ENCODE data around the gene ZNF554.
"Not testable (repeated sequence)": the region's sequence is repeated elsewhere in the genome, so short reads cannot be mapped to it uniquely, and the experiment has no call there.

ZNF554 gene

GRCh38 chr19:2806736-2807378 lies 12.8 kb upstream of the ZNF554 start:
- no peak for FAIRE-seq
- DNase-seq (ENCODE audit: insufficient read length, low spot score) = no peak

- DNase-seq (ENCODE audit: insufficient read length, low spot score) (no peak), FAIRE-seq (no peak)
These were observed 12.1 kb upstream of the ZNF554 start for GRCh38 chr19:2807379-2808128.

- FAIRE-seq (no peak), DNase-seq (ENCODE audit: insufficient read length, low spot score) (no peak)
These were observed 11.3 kb upstream of the ZNF554 start for GRCh38 chr19:2808129-2808941.

- DNase-seq (ENCODE audit: insufficient read length, low spot score) (no peak), FAIRE-seq (no peak)
These were observed 10.1 kb upstream of the ZNF554 start for GRCh38 chr19:2809387-2810140.

- no peak for FAIRE-seq
- DNase-seq (ENCODE audit: insufficient read length, low spot score) = no peak
These were observed 9.3 kb upstream of the ZNF554 start for GRCh38 chr19:2810141-2811091.

- no peak for FAIRE-seq
These were observed 8.4 kb upstream of the ZNF554 start for GRCh38 chr19:2811221-2811722.

GRCh38 chr19:2811735-2812413 lies 7.8 kb upstream of the ZNF554 start:
- DNase-seq (ENCODE audit: insufficient read length, low spot score) = no peak
- FAIRE-seq = no peak

More at GRCh38 chr19:2811221-2811722, 8.4 kb upstream of the ZNF554 start:
- no peak for DNase-seq (ENCODE audit: insufficient read length, low spot score)

GRCh38 chr19:2812414-2813234 lies 7.0 kb upstream of the ZNF554 start:
- no peak for DNase-seq (ENCODE audit: insufficient read length, low spot score)
- no peak for FAIRE-seq

- DNase-seq (ENCODE audit: insufficient read length, low spot score) (no peak), FAIRE-seq (no peak)
These were observed 6.2 kb upstream of the ZNF554 start for GRCh38 chr19:2813235-2814160.

- FAIRE-seq (no peak), DNase-seq (ENCODE audit: insufficient read length, low spot score) (no peak)
These were observed 5.2 kb upstream of the ZNF554 start for GRCh38 chr19:2814426-2814825.

- DNase-seq (ENCODE audit: insufficient read length, low spot score) = no peak
- FAIRE-seq = no peak
These were observed 4.5 kb upstream of the ZNF554 start for GRCh38 chr19:2815191-2815614.

- no peak for DNase-seq (ENCODE audit: insufficient read length, low spot score)
- FAIRE-seq = no peak
These were observed 3.7 kb upstream of the ZNF554 start for GRCh38 chr19:2815923-2816322.

GRCh38 chr19:2816641-2817040 lies 3.0 kb upstream of the ZNF554 start:
- FAIRE-seq (no peak), DNase-seq (ENCODE audit: insufficient read length, low spot score) (no peak)

- not testable (repeated sequence) for FAIRE-seq
These were observed 2.3 kb upstream of the ZNF554 start for GRCh38 chr19:2817237-2817829.

GRCh38 chr19:2820112-2820702 lies 539 bp downstream of the ZNF554 start:
- peak; percentile 13 for DNase-seq (ENCODE audit: insufficient read length, low spot score)
- FAIRE-seq = no peak

More at GRCh38 chr19:2817237-2817829, 2.3 kb upstream of the ZNF554 start:
- not testable (repeated sequence) for DNase-seq (ENCODE audit: insufficient read length, low spot score)

GRCh38 chr19:2822846-2823245 lies 3.2 kb downstream of the ZNF554 start:
- DNase-seq (ENCODE audit: insufficient read length, low spot score) = no peak
- FAIRE-seq = no peak
